RWPE2 (cell line): ENCODE data around the gene CDKN1A.

Experiments used
- ATAC-seq: fragments of 200-7000 bp; cut with Tn5 transposase; 3 replicates; pipeline ENCODE4 v1.9.1; 2021; ENCODE audit warnings: low read depth
- DNase-seq: peaks from one replicate; pipeline ENCODE4 v3.0.0-alpha.2; 2020; ENCODE audit warnings: low spot score
- H3K27ac ChIP-seq: fragments of 450-650 bp; 2 replicates; pipeline ENCODE4 v1.5.1; 2017; ENCODE audit warnings: mild to moderate bottlenecking; ENCODE audit not compliant: poor library complexity, severe bottlenecking
- H3K27me3 ChIP-seq: fragments of 250-450 bp; sonication (Bioruptor Pico); 2 replicates; pipeline ENCODE4 v1.5.1; 2021; ENCODE audit warnings: mild to moderate bottlenecking, moderate library complexity; ENCODE audit not compliant: insufficient read depth, poor library complexity, severe bottlenecking
- H3K36me3 ChIP-seq: fragments of 250-450 bp; sonication (Bioruptor Pico); 2 replicates; pipeline ENCODE4 v1.5.1; 2020; ENCODE audit warnings: low read depth, mild to moderate bottlenecking, moderate library complexity
- H3K4me1 ChIP-seq: fragments of 250-450 bp; sonication (Bioruptor Pico); 2 replicates; pipeline ENCODE4 v1.5.1; 2021; ENCODE audit warnings: mild to moderate bottlenecking, moderate library complexity; ENCODE audit not compliant: insufficient read depth, poor library complexity, severe bottlenecking
- H3K4me3 ChIP-seq: fragments of 250-450 bp; sonication (Bioruptor Pico); 2 replicates; pipeline ENCODE4 v1.5.1; 2021; ENCODE audit warnings: mild to moderate bottlenecking, moderate library complexity; ENCODE audit not compliant: severe bottlenecking
- H3K9me3 ChIP-seq: fragments of 250-450 bp; sonication (Bioruptor Pico); 2 replicates; pipeline ENCODE4 v1.5.1; 2021; ENCODE audit warnings: mild to moderate bottlenecking, moderate library complexity; ENCODE audit not compliant: severe bottlenecking
- CTCF ChIP-seq: fragments of 450-650 bp; IDR thresholded peaks from one replicate; pipeline ENCODE4 v1.5.1; 2017; ENCODE audit warnings: mild to moderate bottlenecking, moderate library complexity; ENCODE audit not compliant: poor library complexity, severe bottlenecking

CDKN1A gene

GRCh38 chr6:36660771-36661471 lies 17.6 kb upstream of the CDKN1A start:
- DNase-seq (no peak), ATAC-seq (no peak)
- Histone ChIP-seq H3K27me3 (no peaks in the 10 kb centered on the region), H3K4me3 (no peak overlapping the region), H3K4me1 (peaks cover 9% of the 10 kb centered on the region), H3K9me3 (no peaks in the 10 kb centered on the region), H3K36me3 (no peaks in the 10 kb centered on the region), H3K27ac (no peak overlapping the region)
- no peak for TF ChIP-seq CTCF

- no peak overlapping the region for H3K4me3 ChIP-seq
- peaks cover 20% of the 10 kb centered on the region for H3K4me1 ChIP-seq
- TF ChIP-seq CTCF, result no peak
- DNase-seq (no peak), ATAC-seq (no peak)
- H3K27ac ChIP-seq, result no peak overlapping the region
- H3K9me3 ChIP-seq, result no peaks in the 10 kb centered on the region
- no peaks in the 10 kb centered on the region for H3K27me3 ChIP-seq
- H3K36me3 ChIP-seq, result no peaks in the 10 kb centered on the region
These were observed 16.1 kb upstream of the CDKN1A start for GRCh38 chr6:36662380-36662779.

- Histone ChIP-seq H3K36me3 (no peaks in the 10 kb centered on the region), H3K4me3 (no peak overlapping the region), H3K4me1 (peaks cover 24% of the 10 kb centered on the region), H3K27me3 (no peaks in the 10 kb centered on the region), H3K9me3 (no peaks in the 10 kb centered on the region), H3K27ac (no peak overlapping the region)
- ATAC-seq (peak; percentile 11; the same call in 1 of the 3 replicates), DNase-seq (no peak)
- no peak for TF ChIP-seq CTCF
These were observed 15.7 kb upstream of the CDKN1A start for GRCh38 chr6:36662827-36663256.

- H3K4me1 ChIP-seq, result peaks cover 19% of the 10 kb centered on the region
- H3K27me3 ChIP-seq, result no peaks in the 10 kb centered on the region
- no peak overlapping the region for H3K4me3 ChIP-seq
- H3K27ac ChIP-seq, result no peak overlapping the region
- H3K36me3 ChIP-seq, result no peaks in the 10 kb centered on the region
- DNase-seq, result no peak
- H3K9me3 ChIP-seq, result no peaks in the 10 kb centered on the region
- TF ChIP-seq CTCF, result no peak
- ATAC-seq, result no peak
These were observed 14.7 kb upstream of the CDKN1A start for GRCh38 chr6:36663504-36664446.
